Left lung (tissue), 10 donors: ENCODE data around the gene CTNNA3. TPM values are rescaled to one million over a fixed set of nuclear protein-coding genes. Genes with fewer than 3 reads are reported as not detected.

ENCODE experiments used
- ATAC-seq: fragments of 200-7000 bp; cut with Tn5 transposase; one replicate; pipeline ENCODE4 v1.9.1; 2020; ENCODE audit warnings: moderate library complexity
- DNase-seq, 4 donors: peaks; one replicate each; pipeline ENCODE4 v3.0.0-alpha.2; 2013 to 2020
- H3K27ac ChIP-seq, 2 donors: fragments of 200-600 bp; sonication (generic) in 1 of 2; one replicate each; pipeline versions ENCODE4 v1.5.0 to v1.8.0; 2020 to 2021
- H3K27me3 ChIP-seq, 2 donors: fragments of 200-600 bp; sonication (generic) in 1 of 2; one replicate each; pipeline versions ENCODE4 v1.5.0 to v1.8.0; 2020 to 2021
- H3K36me3 ChIP-seq, 2 donors: fragments of 200-600 bp; sonication (generic) in 1 of 2; one replicate each; pipeline versions ENCODE4 v1.5.0 to v1.8.0; 2020 to 2021
- H3K4me1 ChIP-seq, 2 donors: fragments of 200-600 bp; one replicate each; pipeline ENCODE4 v1.8.0; 2021
- H3K4me3 ChIP-seq, 2 donors: fragments of 200-600 bp; sonication (generic) in 1 of 2; one replicate each; pipeline versions ENCODE4 v1.5.0 to v1.8.0; 2020 to 2021; ENCODE audit warnings: mild to moderate bottlenecking in 1 of 2
- H3K9me3 ChIP-seq, 2 donors: fragments of 200-600 bp; sonication (generic) in 1 of 2; one replicate each; pipeline versions ENCODE4 v1.5.0 to v1.8.0; 2020 to 2021
- intact Hi-C, 2 donors: fragments of 100-400 bp; cut with DNase I; formaldehyde crosslinking; loops; one replicate each; pipeline versions ENCODE4 v1.11.2 to v1.14.2; 2022
- polyA plus RNA-seq, 6 donors: library from polyadenylated mRNA; unstranded; fragments of 120-200 nt; gene quantifications; one replicate each; pipeline ENCODE4 v1.2.1, GENCODE V29; 2013; ENCODE audit not compliant: insufficient read length in 6 of 6
- total RNA-seq, 2 donors: library from RNA; stranded (reverse); fragmentation: NEBNext Ultra II Directional; extraction: Animal tissue kit (Norgen Biotek cat#: 25700); gene quantifications; one replicate each; pipeline ENCODE4 v1.2.1, GENCODE V29; 2021
- TF ChIP-seq, protein P1 (sequence below), 2 donors: fragments of 200-600 bp; sonication (generic) in 1 of 2; IDR thresholded peaks; one replicate each; pipeline versions ENCODE4 v1.5.0 to v1.8.0; 2021; ENCODE audit warnings: antibody characterized with exemption in 2 of 2
- donor health status: DM: no; HTN: yes; CAD: no.
- donor health status: DM: no; HTN: no; CAD: no.

CTNNA3 gene
- total and polyA plus RNA-seq, 8 donors: 1.1 to 8.2 (median 6.6) TPM; not detected in 1

DNA sequence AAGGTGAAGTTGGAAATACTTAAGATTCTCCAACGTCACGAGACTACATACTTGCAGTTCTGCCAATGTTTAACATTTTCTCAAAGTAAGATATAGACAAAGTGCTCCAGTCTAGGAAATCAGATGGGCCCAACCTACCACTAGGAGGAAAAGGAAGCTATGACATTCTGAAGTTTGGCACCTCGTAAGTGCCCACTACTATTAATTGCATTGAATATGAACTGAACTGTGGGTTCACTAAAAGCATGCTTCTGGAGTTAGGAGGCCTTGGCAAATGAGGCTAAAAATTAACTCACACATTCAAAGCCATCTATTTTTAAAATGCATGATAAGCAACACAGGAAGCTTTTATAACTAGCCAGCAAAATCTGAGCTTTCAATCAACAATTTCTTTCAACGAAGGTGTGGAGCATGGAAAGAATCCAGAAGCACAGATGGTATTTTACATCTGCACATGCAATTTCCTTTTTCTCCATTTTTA, 620.5 kb downstream of the CTNNA3 start:
- no peaks in the 10 kb centered on the region for H3K27me3 ChIP-seq
- intact Hi-C loops: no loop called here
- DNase-seq (peak in 1 of 4 donors; percentile 36), ATAC-seq (peak; percentile 67)
- no peaks in the 10 kb centered on the region for H3K9me3 ChIP-seq
- no peak overlapping the region for H3K27ac ChIP-seq
- no peaks in the 10 kb centered on the region for H3K36me3 ChIP-seq
- TF ChIP-seq, protein P1, sequence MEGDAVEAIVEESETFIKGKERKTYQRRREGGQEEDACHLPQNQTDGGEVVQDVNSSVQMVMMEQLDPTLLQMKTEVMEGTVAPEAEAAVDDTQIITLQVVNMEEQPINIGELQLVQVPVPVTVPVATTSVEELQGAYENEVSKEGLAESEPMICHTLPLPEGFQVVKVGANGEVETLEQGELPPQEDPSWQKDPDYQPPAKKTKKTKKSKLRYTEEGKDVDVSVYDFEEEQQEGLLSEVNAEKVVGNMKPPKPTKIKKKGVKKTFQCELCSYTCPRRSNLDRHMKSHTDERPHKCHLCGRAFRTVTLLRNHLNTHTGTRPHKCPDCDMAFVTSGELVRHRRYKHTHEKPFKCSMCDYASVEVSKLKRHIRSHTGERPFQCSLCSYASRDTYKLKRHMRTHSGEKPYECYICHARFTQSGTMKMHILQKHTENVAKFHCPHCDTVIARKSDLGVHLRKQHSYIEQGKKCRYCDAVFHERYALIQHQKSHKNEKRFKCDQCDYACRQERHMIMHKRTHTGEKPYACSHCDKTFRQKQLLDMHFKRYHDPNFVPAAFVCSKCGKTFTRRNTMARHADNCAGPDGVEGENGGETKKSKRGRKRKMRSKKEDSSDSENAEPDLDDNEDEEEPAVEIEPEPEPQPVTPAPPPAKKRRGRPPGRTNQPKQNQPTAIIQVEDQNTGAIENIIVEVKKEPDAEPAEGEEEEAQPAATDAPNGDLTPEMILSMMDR (IDR thresholded peaks at IDR 0.05): no peak
- H3K4me3 ChIP-seq: no peak overlapping the region
- H3K4me1 ChIP-seq: no peaks in the 10 kb centered on the region

- H3K36me3 ChIP-seq: no peaks in the 10 kb centered on the region
- intact Hi-C loops: no loop called here
- H3K4me1 ChIP-seq: no peaks in the 10 kb centered on the region
- no peaks in the 10 kb centered on the region for H3K9me3 ChIP-seq
- no peaks in the 10 kb centered on the region for H3K27me3 ChIP-seq
- TF ChIP-seq, protein P1 (IDR thresholded peaks at IDR 0.05): no peak
- ATAC-seq (no peak), DNase-seq (no peak)
- no peak overlapping the region for H3K27ac ChIP-seq
- H3K4me3 ChIP-seq: no peak overlapping the region
Measured at GRCh38 chr10:67072654-67073053, 623.3 kb downstream of the CTNNA3 start.

GRCh38 chr10:67050415-67050814, 645.6 kb downstream of the CTNNA3 start:
- Histone ChIP-seq H3K36me3 (no peaks in the 10 kb centered on the region), H3K4me1 (no peaks in the 10 kb centered on the region), H3K27me3 (no peaks in the 10 kb centered on the region), H3K27ac (no peak overlapping the region), H3K4me3 (no peak overlapping the region), H3K9me3 (no peaks in the 10 kb centered on the region)
- DNase-seq (no peak), ATAC-seq (no peak)
- intact Hi-C loops: no loop called here
- TF ChIP-seq, protein P1 (IDR thresholded peaks at IDR 0.05): no peak

DNA sequence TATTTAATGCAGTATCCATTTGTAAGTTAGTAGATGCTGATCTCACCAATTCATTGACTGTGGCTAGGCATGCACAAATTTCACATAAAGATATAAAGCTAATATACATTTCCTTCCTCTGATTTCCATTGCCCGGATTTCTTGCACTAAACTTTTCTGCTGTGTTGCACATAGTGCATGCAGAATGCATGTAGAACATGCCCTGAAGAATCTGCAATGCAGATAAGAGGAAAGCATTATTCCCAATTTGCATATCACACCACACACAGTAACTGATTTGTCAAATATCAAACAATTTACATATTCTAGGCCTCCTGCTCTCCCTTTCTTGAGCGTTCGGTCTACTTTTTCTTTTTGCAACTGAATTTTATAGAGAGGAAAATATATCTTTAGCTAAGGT, 646.0 kb downstream of the CTNNA3 start:
- intact Hi-C loops: no loop called here
- Histone ChIP-seq H3K9me3 (no peaks in the 10 kb centered on the region), H3K4me1 (no peaks in the 10 kb centered on the region), H3K4me3 (no peak overlapping the region), H3K27me3 (no peaks in the 10 kb centered on the region), H3K27ac (no peak overlapping the region), H3K36me3 (no peaks in the 10 kb centered on the region)
- TF ChIP-seq, protein P1 (IDR thresholded peaks at IDR 0.05): no peak
- no peak for ATAC-seq
- DNase-seq: no peak

- Histone ChIP-seq H3K4me3 (no peak overlapping the region), H3K36me3 (no peaks in the 10 kb centered on the region), H3K27me3 (no peaks in the 10 kb centered on the region), H3K9me3 (no peaks in the 10 kb centered on the region), H3K27ac (no peak overlapping the region), H3K4me1 (no peaks in the 10 kb centered on the region)
- TF ChIP-seq, protein P1 (IDR thresholded peaks at IDR 0.05): no peak
- intact Hi-C loops: no loop called here
- ATAC-seq: no peak
- no peak for DNase-seq
Measured at GRCh38 chr10:67046507-67046906, 649.5 kb downstream of the CTNNA3 start.
